HG03060 (cell line): ENCODE results near the gene NSD1.
"Not testable (repeated sequence)": the region's sequence is repeated elsewhere in the genome, so short reads cannot be mapped to it uniquely, and the experiment has no call there.

ENCODE experiments used
- ATAC-seq: cut with Tn5 transposase; IDR thresholded peaks from one replicate; pipeline ENCODE4 v1.9.1; 2021; ENCODE audit warnings: low read depth, moderate number of reproducible peaks; ENCODE audit not compliant: unreplicated experiment

The NSD1 gene

DNA sequence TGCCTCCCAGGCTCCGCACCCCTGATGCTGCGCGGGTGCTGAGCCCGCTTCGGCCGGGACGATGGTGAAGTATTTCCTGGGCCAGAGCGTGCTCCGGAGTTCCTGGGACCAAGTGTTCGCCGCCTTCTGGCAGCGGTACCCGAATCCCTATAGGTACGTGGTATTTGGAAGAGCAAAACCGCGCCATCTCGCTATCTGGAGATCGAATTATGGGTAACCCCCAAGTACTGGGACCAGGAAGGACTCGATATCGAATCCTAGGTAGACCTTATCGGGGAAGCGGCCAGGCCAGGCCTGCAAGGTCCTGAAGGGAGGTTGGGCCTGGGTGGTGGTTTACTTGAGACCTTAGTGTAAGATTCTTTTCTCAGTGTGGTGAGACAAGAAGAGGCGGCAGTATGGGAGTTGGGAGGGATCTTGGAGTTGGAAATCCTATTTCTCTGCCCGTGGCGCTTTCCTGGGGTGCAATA, 170.4 kb downstream of the NSD1 start:
- no peak for ATAC-seq

DNA sequence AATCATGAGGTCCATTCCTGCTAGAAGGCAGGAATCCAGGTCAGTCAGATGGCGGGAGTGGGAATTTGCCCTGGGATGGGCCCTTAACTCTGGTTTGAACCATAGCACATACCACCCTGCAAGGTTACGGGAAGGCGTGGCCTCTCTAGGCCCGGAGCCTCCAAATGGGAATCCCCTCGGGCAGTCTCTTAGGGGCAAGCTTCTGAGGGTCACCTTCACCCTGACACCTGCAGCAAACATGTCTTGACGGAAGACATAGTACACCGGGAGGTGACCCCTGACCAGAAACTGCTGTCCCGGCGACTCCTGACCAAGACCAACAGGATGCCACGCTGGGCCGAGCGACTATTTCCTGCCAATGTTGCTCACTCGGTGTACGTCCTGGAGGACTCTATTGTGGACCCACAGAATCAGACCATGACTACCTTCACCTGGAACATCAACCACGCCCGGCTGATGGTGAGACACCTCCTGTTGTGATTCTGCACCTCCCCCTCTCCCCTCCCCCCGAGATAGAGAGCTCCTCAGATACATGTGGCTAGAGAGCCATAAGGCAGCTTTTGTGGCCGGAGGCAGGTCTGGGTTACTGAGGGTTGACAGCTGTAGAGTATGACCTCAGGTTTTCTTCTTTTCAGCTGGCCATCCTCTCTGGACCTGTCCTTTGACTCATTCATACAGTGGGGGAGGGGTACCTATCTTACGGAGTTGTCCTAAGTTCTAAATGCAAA, 171.0 kb downstream of the NSD1 start:
- no peak for ATAC-seq

DNA sequence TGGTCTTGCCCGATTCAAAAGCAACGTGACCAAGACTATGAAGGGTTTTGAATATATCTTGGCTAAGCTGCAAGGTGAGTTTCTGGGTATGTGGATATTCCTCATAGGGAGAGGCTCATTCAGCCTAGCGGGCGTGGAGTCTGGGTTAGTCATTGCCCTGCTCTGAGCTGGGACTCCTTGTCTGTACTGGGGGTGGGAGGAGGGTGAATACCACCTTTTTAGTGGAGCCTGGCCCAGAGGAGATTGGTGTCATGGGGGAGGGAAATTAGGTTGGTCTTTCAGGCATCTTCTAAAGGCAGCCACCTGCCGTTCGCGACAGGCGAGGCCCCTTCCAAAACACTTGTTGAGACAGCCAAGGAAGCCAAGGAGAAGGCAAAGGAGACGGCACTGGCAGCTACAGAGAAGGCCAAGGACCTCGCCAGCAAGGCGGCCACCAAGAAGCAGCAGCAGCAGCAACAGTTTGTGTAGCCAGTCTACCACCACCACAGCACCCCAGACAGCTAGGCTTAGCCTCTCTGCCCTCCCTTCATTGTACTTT, 172.6 kb downstream of the NSD1 start:
- ATAC-seq = not testable (repeated sequence)

DNA sequence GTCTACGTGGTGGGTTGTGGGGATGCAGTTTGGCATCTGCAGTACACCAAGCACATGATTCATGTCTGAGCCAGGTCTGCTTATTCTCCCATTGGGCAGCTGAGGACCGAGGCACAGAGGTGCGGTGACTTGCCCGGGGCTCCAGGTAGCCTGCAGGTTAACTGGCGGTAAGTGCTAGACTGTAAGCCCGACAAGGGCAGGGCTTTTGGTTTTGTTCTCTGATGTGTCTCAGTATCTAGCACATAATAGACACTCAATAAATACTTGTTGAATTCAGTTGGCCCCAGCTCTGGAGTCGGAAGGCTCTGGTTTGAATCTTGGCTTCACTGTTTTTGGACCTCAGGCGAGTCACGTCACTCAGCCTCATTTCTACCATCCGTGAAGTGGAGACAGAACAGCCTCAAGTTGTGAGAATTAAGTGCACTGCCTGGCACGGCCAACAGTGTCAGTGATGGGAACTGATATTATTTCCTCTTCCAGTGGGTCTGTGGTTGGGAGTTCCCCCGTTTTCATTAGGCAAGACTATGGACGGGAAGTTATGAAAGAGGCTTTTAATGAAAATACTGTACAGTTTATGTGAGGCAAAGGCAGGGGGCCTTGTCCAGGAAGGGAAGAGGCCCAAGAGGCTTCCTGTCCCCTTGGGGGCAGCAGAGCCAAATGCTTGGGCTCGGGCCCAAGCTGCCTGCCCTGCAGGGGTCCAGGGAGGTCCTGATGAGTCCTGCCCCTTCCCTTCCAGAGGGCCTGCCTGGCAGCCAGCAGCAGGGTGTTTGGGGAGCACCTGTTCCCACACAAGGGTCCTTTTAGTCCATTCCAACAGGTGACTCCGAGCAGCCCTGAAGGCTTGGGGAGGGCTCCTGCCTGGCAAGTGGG, 173.3 kb downstream of the NSD1 start:
- ATAC-seq = no peak

DNA sequence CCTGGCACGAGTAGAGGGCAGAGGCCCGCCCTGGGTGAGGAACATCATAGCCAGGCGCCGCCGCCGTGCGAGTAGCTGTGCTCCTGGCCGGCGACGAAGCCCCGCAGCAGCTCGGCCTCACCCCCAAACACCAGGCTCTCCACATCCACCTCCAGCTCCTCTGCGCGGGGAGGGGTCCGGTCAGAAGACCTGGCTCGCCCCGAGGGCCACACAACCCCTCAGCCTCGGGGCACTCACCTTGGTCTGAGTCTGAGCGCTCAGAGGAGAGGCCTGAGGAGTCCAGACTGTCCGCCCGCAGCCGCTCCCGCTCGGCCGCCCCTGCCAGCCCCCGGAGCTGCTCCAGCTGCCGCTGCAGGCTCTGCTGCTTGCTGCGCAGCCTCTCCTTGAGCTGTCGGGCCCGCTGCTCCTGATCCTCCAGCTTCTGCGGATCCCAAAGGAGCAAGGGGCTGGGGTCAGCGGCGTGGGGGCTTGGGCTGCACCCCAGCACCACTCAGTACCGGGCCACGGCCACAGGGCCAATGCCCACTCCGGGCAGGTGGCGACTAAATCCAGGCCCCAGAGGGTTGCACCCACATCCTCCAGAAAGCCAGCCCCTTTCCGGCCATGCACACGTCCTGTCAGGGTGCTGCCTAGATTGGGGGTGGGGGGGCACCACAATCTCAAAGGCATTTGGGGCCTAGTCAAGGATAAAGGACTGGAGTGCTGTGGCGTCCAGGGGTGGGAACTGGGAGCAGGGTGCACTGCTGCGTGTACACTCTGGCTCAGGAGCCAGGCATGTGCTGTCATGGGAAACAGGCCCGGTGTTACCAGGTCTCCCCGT, 174.2 kb downstream of the NSD1 start:
- no peak for ATAC-seq

DNA sequence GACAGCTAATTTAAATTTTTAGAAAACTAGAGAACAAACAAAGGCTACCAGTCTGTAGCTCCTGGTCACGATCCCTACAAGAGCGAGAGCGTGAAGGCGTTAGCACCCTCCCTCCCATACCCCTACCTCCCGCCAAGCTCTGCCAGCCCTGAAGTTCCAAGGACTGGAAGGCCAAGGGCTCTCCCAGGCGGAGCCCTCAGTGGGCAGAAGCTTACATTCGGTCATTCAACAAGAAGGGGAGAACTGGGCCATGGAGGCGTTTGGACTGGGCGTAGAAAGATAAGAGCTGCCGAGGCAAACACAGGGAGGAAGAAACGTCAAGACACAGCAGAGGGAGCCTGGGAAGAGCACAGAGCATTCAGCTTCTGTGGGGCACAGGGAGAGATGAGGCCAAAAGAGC, 175.2 kb downstream of the NSD1 start:
- ATAC-seq = no peak

DNA sequence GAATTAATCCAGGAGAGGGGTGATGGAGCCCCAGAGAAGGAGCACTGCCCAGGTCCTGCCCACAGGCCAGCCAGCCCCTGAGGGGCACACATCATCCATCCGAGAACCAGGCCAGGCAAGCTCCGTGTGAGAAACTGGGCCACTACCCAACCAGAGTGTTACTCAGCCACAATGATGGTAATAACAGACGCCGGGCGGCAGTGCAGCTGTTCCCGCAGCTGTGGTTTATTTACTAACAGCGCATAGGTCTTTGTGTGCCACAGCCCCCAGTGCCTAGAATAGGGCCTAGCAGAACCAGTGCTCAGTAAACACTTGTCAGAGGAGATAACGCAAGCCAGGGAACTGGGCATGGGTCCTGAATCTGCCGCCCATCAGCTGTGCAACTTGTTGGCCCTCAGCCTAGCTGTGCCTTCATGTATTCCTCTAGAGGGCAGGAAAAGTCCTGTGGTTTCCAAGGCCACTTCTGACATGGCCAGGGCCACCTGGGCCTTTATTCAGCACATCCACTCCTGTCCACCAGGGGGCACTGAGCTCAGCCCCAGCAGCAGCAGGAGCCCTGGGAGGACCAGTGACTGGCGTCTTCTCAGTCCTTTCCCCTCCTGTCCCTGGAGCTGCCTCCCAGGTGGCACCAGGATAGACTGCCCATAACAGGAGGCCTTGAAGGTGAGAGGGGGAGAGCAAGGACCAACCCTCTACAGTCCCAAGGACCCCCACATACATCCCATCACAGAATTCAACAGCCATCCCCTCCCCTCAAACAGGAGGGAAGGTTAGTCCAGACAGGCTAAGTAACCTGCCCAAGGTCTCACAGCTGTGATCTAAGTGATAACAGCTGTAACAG, 176.0 kb downstream of the NSD1 start:
- no peak for ATAC-seq

DNA sequence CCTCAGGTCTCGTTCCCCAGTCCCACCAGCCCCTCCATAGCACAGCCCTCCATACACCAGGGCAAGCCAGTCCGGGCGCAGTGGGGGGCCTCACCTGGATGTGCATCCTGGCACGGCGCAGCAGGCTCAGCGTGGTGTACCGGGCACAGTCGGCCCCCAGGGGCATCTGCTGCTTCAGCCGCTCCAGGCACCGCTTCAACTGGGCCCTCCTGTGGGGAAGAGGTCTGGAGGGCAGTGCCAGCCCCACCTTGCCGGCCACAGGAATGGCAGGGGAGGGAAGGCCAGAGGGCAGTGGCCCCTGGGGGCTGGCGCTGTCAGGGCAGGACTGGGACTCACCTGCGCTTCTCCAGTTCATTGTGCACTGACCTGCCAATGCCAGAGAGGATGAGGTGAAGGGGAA, 176.8 kb downstream of the NSD1 start:
- no peak for ATAC-seq

DNA sequence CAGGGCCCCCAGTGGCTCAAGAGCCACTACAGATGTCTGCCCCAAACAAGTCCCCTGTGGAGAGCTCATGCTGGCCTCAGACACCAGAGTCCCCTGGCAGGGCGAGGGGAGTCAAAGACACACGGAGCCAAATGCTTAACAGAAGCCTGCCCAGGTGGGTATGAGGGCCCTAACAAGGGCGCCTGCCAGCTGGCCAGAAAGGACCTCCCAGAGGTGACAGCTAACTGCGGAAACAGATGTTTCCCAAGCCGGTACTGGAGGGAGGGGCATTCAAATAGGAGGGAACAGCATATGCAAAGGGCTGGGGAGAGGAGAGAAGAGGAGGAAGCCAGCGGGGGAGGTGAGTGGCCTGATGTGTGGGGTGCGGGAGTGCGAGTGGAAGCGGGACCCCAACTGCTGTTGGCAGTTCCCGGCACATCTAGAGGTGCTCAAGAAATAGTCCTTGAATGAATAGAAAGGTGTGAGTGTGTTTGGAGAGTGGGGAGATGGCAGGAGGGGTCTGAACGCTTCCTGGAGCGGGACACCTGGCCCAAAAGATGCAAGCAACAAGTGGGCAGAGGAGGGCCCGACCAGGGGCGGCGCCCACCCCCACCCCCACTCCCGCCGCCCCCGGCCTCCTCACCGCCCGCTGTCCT, 177.3 kb downstream of the NSD1 start:
- ATAC-seq = no peak

DNA sequence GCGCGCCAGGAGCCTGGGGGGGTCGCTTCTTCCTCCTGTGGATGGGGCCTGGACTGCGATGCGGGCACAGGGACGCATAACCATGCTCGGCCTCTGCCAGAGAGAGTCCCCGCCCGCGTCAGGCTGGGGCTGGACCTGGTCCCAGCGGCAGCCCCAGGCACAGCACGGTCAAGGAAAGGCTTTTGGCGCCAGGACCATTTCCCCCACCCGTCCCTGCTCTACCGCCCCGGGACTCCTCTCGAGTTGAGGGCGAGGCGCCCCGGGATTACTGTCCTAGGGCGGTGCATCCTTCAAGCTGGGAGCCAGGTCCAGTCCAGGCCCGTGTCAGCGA, 177.8 kb downstream of the NSD1 start:
- ATAC-seq = no peak

DNA sequence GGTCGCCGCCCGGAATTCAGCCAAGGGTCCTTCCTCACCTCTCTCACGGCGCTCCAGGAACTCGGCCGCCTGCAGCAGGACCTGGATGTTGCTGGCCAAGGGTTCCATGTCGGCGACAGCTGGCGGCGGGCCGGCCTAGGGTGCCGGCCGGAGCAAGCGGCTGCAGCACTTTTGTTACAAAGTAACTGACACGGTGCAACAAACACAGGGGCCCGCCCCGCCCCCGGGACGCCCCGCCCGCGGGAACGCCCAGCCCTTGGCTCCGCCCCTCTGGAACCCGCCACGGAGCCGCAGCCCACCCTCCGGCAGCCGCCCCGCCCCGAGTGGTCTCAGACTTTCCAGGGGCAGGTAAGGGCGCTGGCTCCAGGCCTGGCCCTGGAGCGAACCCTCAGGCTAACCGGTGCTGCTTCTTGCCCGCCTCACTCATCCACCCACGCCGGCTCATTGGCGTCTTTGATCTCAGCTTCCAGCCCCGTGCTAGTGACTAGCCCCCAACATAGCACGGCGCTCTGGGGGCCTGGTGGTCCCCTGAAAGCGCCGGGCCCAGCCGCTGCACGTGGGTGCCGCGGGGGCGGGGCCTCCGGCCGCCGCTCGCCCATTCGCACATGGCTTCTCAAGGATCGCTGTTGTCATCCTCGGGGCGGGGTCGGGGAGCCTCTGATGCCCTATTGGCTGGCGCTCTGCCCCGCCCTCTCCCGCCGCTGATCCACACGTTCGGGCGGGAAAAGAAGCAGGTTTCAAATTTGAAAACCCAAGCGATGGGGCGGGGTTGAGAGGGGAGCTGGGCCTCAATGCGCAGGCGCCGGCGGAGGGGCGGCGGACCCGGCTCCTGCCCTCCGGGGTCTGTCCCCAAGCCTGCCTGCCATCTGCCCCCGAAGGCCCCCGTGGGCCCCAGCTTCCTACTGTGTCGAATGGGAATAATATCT, 178.4 kb downstream of the NSD1 start, which contains the start of gene MXD3:
TSS of gene MXD3 (minus strand) at position 176 of the 926 bp plus-strand sequence. CDS start at position 108, 68 bp downstream.
- peak; percentile 47 for ATAC-seq

DNA sequence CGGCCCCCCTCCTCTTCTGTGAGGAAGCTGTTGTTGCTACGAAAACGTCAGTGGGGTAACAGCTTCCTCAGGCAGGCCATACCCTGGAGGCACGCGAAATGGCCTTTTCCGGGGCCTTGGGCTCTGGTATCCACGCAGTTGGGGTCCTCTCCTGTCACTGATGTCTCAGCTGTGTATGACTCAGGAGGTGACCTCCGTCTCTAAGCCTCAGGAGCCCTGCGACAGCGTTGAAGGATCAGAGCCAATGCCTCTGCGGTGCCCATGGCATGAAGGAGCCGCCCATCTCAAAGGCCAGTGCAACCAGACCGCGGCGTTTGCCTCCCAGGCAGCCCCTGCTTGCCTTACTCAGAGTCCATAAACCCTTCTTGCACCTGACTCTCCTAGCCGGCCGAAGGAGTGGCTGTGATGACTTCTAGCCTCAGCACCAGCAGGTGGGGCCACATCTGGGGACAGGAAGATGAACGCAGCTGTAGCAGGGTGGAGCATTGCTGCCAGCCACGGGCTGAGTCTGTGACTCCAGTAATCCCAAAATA, 179.1 kb downstream of the NSD1 start:
- peak; percentile 21 for ATAC-seq

DNA sequence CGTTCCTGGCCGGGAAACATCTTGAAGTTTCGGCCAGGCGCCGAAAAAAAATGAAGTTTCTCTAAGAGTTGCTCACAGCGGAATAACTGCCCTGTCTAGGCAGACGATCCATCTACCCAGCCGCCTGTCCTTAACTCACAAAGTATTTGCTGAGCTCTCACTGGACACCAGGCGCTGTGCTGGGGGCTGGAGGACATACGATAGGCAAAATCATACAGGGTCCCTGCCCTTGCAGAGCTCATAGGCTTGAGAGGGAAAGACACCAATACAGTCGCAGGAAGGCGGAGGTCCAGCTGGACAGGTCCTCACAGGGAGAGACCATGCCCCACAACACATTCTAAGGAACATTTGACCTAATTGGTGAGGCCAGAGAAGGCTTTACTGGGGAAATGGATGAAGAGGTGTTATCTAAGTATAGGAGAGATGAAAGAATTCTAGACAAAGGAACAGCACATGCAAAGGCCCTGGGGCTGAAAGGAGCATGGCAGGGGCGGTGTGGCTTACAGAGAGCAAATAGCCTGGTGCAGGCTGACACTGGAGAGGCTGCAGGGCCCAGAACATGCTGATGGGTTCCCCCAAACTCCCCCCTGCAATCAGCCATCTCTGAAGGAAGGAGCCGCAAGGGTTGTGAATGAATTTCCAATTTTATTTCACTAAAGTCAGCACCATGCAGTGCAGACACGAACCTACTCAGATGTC, 180.1 kb downstream of the NSD1 start:
- ATAC-seq = no peak

DNA sequence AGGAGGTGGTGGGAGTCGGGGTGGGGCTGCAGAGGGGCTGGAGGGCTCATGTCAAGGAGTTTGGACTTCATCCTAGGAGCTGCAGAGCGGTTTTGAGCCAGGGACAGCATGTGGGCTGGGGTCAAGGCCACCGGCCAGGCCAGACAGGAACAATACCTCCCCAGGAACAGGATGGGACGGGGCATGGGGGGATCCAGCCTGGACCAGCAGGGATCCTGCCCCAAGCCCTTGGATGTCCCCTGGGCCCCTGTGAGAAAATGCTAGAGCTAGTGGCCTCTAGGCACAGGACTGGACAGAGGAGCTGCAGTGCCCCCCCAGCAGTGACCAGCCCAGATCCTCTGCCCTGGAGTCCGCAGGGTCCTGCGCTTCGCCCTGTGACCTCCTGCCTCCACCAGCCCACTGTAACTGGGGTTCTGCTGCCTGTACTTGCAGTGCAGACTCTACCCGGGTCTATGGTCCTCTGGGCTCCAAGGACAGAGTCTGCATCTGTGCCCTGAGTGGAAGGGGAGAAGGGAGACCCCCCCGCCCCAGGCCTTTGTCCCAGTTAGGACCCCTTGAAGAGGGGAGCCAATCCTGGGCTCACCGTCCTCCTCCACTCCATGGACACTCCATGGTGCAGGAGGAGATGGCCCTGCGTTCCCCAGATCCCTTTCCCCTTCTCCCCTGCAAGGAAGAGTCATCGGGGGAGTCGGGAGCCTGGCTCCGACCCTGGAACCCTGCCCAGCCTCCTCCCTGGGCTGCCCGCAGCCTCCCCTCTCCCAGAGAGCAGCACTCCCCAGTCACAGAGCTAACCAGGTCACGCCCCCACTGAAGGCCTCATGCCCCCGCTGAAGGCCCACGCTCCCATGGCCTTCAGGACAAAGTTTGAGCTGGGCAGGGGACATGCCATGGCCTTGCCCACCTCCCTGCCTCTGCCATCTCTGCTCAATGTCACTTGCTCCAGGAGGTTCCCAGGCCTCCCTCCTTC, 181.1 kb downstream of the NSD1 start:
- ATAC-seq = no peak

DNA sequence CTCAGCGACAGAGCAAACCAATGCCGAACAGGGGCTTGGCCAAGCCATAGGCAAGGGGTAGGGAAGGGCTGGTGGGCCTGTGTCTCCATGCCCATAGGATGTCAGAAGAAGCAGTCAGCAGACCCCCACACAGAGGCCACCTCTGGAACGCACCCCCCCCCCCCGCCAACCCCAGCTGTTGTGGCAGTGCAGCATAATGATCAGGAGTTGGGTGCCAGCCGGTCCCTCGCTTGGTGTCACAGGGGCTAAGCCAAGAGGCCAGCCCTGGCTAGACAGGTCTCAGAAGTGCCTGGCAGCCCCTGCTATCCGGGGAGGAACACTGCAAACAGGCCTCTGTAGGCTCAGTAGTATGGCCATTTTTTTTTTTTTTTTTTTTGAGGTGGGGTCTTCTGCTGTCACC, 181.8 kb downstream of the NSD1 start:
- no peak for ATAC-seq

DNA sequence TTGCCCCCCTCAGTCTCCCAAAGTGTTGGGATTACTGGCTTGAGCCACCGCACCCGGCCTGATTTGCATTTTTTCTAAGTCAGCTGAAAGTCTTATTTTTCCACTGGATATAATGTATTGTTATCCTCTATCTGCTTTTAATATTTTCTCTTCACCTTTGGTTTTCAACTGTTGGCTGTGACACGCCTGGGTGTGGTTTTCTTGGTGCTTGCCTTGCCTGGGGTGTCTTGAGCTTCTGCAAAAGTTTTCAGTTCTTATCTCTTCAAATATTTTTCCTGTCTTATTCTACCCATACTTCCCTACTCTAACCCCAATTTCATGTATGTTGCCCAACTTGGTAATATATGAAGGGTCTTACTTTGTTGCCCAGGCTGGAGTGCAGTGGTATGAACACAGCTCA, 182.4 kb downstream of the NSD1 start:
- ATAC-seq = no peak
